Measurements from ENCODE around the gene NT5E. TPM values are rescaled to one million over a fixed set of nuclear protein-coding genes. Genes with fewer than 3 reads are reported as not detected.

The NT5E gene
- total RNA-seq, 1 donor from 2014 or later = not detected

- Histone ChIP-seq H3K9me3 (ENCODE audit: low read depth) (no peaks in the 10 kb centered on the region), H3F3A (ENCODE audit: low read depth) (no peaks in the 10 kb centered on the region), H3K79me2 (ENCODE audit: low read depth) (no peaks in the 10 kb centered on the region), H2AFZ (replicated peaks) (no peak overlapping the region), H4K20me1 (ENCODE audit: low read depth) (no peaks in the 10 kb centered on the region), H3K4me1 (no peaks in the 10 kb centered on the region), H3K27ac (no peak overlapping the region), H3K27me3 (no peaks in the 10 kb centered on the region), H3K4me2 (no peak overlapping the region), H3K36me3 (no peaks in the 10 kb centered on the region), H3K4me3 (no peak overlapping the region), H3K9ac (no peak overlapping the region)
- Mint-ChIP-seq H3K27ac (no peak overlapping the region), H3K36me3 (no peaks in the 10 kb centered on the region), H3K9me3 (no peaks in the 10 kb centered on the region), H3K4me3 (no peak overlapping the region), H3K4me1 (no peaks in the 10 kb centered on the region), H3K27me3 (ENCODE audit: insufficient read depth, low read depth) (no peaks in the 10 kb centered on the region)
- DNase-seq (ENCODE audit: low spot score) = no peak
- TF ChIP-seq EZH2phosphoT487 (IDR thresholded peaks at IDR 0.05) (no peak), EZH2 (IDR thresholded peaks at IDR 0.05) (no peak)
- TF ChIP-seq, protein P1, sequence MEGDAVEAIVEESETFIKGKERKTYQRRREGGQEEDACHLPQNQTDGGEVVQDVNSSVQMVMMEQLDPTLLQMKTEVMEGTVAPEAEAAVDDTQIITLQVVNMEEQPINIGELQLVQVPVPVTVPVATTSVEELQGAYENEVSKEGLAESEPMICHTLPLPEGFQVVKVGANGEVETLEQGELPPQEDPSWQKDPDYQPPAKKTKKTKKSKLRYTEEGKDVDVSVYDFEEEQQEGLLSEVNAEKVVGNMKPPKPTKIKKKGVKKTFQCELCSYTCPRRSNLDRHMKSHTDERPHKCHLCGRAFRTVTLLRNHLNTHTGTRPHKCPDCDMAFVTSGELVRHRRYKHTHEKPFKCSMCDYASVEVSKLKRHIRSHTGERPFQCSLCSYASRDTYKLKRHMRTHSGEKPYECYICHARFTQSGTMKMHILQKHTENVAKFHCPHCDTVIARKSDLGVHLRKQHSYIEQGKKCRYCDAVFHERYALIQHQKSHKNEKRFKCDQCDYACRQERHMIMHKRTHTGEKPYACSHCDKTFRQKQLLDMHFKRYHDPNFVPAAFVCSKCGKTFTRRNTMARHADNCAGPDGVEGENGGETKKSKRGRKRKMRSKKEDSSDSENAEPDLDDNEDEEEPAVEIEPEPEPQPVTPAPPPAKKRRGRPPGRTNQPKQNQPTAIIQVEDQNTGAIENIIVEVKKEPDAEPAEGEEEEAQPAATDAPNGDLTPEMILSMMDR (IDR thresholded peaks at IDR 0.05) = no peak
These were observed 20.1 kb downstream of the NT5E start for GRCh38 chr6:85470023-85470410.

GRCh38 chr6:85472744-85473143 lies 22.9 kb downstream of the NT5E start:
- Histone ChIP-seq H3K9me3 (ENCODE audit: low read depth) (no peaks in the 10 kb centered on the region), H3F3A (ENCODE audit: low read depth) (no peaks in the 10 kb centered on the region), H2AFZ (replicated peaks) (no peak overlapping the region), H4K20me1 (ENCODE audit: low read depth) (no peaks in the 10 kb centered on the region), H3K4me2 (no peak overlapping the region), H3K79me2 (ENCODE audit: low read depth) (no peaks in the 10 kb centered on the region), H3K27ac (no peak overlapping the region), H3K4me1 (no peaks in the 10 kb centered on the region), H3K27me3 (no peaks in the 10 kb centered on the region), H3K4me3 (no peak overlapping the region), H3K36me3 (no peaks in the 10 kb centered on the region), H3K9ac (no peak overlapping the region)
- Mint-ChIP-seq H3K36me3 (peaks cover 2% of the 10 kb centered on the region), H3K27me3 (ENCODE audit: insufficient read depth, low read depth) (peaks cover 3% of the 10 kb centered on the region), H3K27ac (no peak overlapping the region), H3K4me3 (no peak overlapping the region), H3K4me1 (no peaks in the 10 kb centered on the region), H3K9me3 (peaks cover 8% of the 10 kb centered on the region)
- no peak for DNase-seq (ENCODE audit: low spot score)
- TF ChIP-seq EZH2 (IDR thresholded peaks at IDR 0.05) (no peak), EZH2phosphoT487 (IDR thresholded peaks at IDR 0.05) (no peak)
- TF ChIP-seq, protein P1 (IDR thresholded peaks at IDR 0.05) = no peak

GRCh38 chr6:85473748-85474147 lies 23.9 kb downstream of the NT5E start:
- H3K9ac ChIP-seq = no peak overlapping the region
- H3K4me2 ChIP-seq = no peak overlapping the region
- DNase-seq (ENCODE audit: low spot score) = no peak
- peaks cover 8% of the 10 kb centered on the region for H3K9me3 Mint-ChIP-seq
- TF ChIP-seq EZH2 (IDR thresholded peaks at IDR 0.05) (no peak), EZH2phosphoT487 (IDR thresholded peaks at IDR 0.05) (no peak)
- TF ChIP-seq, protein P1 (IDR thresholded peaks at IDR 0.05) = no peak
- H2AFZ ChIP-seq (replicated peaks) = no peak overlapping the region
- H3K36me3 ChIP-seq = no peaks in the 10 kb centered on the region
- H3K9me3 ChIP-seq (ENCODE audit: low read depth) = no peaks in the 10 kb centered on the region
- H3K27ac Mint-ChIP-seq = no peak overlapping the region
- H4K20me1 ChIP-seq (ENCODE audit: low read depth) = no peaks in the 10 kb centered on the region
- H3F3A ChIP-seq (ENCODE audit: low read depth) = no peaks in the 10 kb centered on the region
- H3K27ac ChIP-seq = no peak overlapping the region
- peaks cover 5% of the 10 kb centered on the region for H3K27me3 Mint-ChIP-seq (ENCODE audit: insufficient read depth, low read depth)
- no peak overlapping the region for H3K4me3 Mint-ChIP-seq
- H3K4me1 Mint-ChIP-seq = no peaks in the 10 kb centered on the region
- peaks cover 2% of the 10 kb centered on the region for H3K36me3 Mint-ChIP-seq
- H3K4me1 ChIP-seq = no peaks in the 10 kb centered on the region
- H3K4me3 ChIP-seq = no peak overlapping the region
- no peaks in the 10 kb centered on the region for H3K27me3 ChIP-seq
- no peaks in the 10 kb centered on the region for H3K79me2 ChIP-seq (ENCODE audit: low read depth)
